ENCODE measurements around the gene ZNF775. TPM values are rescaled to one million over a fixed set of nuclear protein-coding genes. Genes with fewer than 3 reads are reported as not detected.

The ZNF775 gene
- total RNA-seq, 1 experiment from 2014 or later = 1.7 TPM

GRCh38 chr7:150373049-150373801 is 5.9 kb upstream of the ZNF775 start:
- TSS peak; percentile 11 for BruUV-seq (replicated peaks)
- POLR2A ChIA-PET = interaction anchor here (1.1 kb wide), 1 partner anchor 32 kb away, joined by 3 read pairs; a partner anchor contains a TSS
- H3K36me3 Mint-ChIP-seq (ENCODE audit: insufficient read depth, unreplicated experiment) = peaks cover 35% of the 10 kb centered on the region

DNA sequence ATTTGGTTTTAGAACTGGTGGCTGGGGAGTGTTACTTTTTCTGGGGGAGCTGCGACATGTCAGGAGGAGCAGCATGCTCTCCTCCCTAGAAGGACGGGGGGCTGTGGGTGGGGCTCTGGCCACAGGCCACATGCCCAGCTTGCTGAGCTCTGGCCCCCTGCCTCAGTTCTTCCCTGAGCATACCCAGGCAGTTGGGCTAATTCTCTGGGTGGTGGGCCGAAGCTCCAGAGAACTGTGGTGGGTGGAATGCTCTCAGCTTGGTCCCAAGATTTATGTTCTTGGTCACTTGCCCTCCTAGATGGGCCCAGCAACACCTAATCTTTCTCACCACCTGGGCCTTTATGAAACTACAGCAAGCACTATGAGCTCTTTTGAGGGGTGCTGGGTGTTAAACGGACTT is 5.1 kb upstream of the ZNF775 start:
- Mint-ChIP-seq H3K36me3 (ENCODE audit: insufficient read depth, unreplicated experiment) (peaks cover 35% of the 10 kb centered on the region), H3K9me3 (ENCODE audit: unreplicated experiment) (no peaks in the 10 kb centered on the region), H3K4me3 (ENCODE audit: unreplicated experiment) (no peak overlapping the region), H3K27ac (ENCODE audit: low read depth, unreplicated experiment) (no peak overlapping the region), H3K4me1 (ENCODE audit: insufficient read depth, unreplicated experiment) (peaks cover 6% of the 10 kb centered on the region), H3K27me3 (ENCODE audit: insufficient read depth, unreplicated experiment) (no peaks in the 10 kb centered on the region)
- intact Hi-C loops (cut with micrococcal nuclease) = no loop called here
- no peak for TF ChIP-seq CTCF (IDR thresholded peaks at IDR 0.05; ENCODE audit: unreplicated experiment)
- CTCF ChIA-PET = interaction anchor here (0.5 kb wide), 1 partner anchor 38 kb away, joined by 3 read pairs; no protein-coding TSS in a partner anchor
- DNase-seq (ENCODE audit: unreplicated experiment) = no peak
- BruUV-seq (replicated peaks) = no TSS peak
- POLR2A ChIA-PET = interaction anchor here (1.1 kb wide), 1 partner anchor 31 kb away, joined by 3 read pairs; a partner anchor contains a TSS

More at GRCh38 chr7:150373049-150373801, 5.9 kb upstream of the ZNF775 start:
- DNase-seq (ENCODE audit: unreplicated experiment) = no peak
- Mint-ChIP-seq H3K4me1 (ENCODE audit: insufficient read depth, unreplicated experiment) (peaks cover 6% of the 10 kb centered on the region), H3K9me3 (ENCODE audit: unreplicated experiment) (no peaks in the 10 kb centered on the region), H3K27ac (ENCODE audit: low read depth, unreplicated experiment) (peak overlapping the region; percentile 67), H3K27me3 (ENCODE audit: insufficient read depth, unreplicated experiment) (no peaks in the 10 kb centered on the region), H3K4me3 (ENCODE audit: unreplicated experiment) (no peak overlapping the region)
- CTCF ChIA-PET = interaction anchor here (0.5 to 0.6 kb wide), 2 partner anchors 32 to 37 kb away, joined by 3 read pairs; a partner anchor contains a TSS
- intact Hi-C loops (cut with micrococcal nuclease) = no loop called here
- no peak for TF ChIP-seq CTCF (IDR thresholded peaks at IDR 0.05; ENCODE audit: unreplicated experiment)

DNA sequence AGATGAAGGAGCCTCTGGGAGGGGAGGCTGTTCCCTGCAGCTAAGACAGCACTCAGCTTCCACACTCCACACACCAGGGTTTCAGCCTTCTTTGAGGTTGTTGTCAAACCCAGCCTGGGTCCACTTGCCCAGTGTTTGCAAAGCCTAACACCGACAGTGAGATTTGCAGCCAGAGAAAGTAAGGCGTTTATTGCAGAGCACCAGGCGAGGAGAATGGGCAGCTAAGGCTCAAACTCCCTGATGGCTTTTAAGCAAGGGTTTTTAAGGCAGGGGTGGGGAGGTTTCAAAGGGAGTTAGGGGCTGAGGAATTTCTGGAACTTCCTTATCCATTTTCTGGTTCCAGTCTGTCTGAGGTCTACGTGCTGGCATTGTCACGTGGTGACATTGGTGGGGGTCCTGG is 4.7 kb upstream of the ZNF775 start:
- intact Hi-C loops (cut with micrococcal nuclease) = no loop called here
- POLR2A ChIA-PET = interaction anchor here (1.1 kb wide), 1 partner anchor 31 kb away, joined by 3 read pairs; a partner anchor contains a TSS
- H3K4me1 Mint-ChIP-seq (ENCODE audit: insufficient read depth, unreplicated experiment) = peaks cover 7% of the 10 kb centered on the region
- peaks cover 35% of the 10 kb centered on the region for H3K36me3 Mint-ChIP-seq (ENCODE audit: insufficient read depth, unreplicated experiment)
- no peak overlapping the region for H3K4me3 Mint-ChIP-seq (ENCODE audit: unreplicated experiment)
- no TSS peak for BruUV-seq (replicated peaks)
- H3K9me3 Mint-ChIP-seq (ENCODE audit: unreplicated experiment) = no peaks in the 10 kb centered on the region
- CTCF ChIA-PET = no interaction called here
- no peaks in the 10 kb centered on the region for H3K27me3 Mint-ChIP-seq (ENCODE audit: insufficient read depth, unreplicated experiment)
- no peak for TF ChIP-seq CTCF (IDR thresholded peaks at IDR 0.05; ENCODE audit: unreplicated experiment)
- DNase-seq (ENCODE audit: unreplicated experiment) = no peak
- no peak overlapping the region for H3K27ac Mint-ChIP-seq (ENCODE audit: low read depth, unreplicated experiment)

- intact Hi-C loops (cut with micrococcal nuclease) = no loop called here
- no peak for DNase-seq (ENCODE audit: unreplicated experiment)
- BruUV-seq (replicated peaks) = no TSS peak
- no peak overlapping the region for H3K4me3 Mint-ChIP-seq (ENCODE audit: unreplicated experiment)
- H3K4me1 Mint-ChIP-seq (ENCODE audit: insufficient read depth, unreplicated experiment) = peaks cover 21% of the 10 kb centered on the region
- peaks cover 27% of the 10 kb centered on the region for H3K36me3 Mint-ChIP-seq (ENCODE audit: insufficient read depth, unreplicated experiment)
- POLR2A ChIA-PET = no interaction called here
- H3K27ac Mint-ChIP-seq (ENCODE audit: low read depth, unreplicated experiment) = no peak overlapping the region
- TF ChIP-seq CTCF (IDR thresholded peaks at IDR 0.05; ENCODE audit: unreplicated experiment) = no peak
- CTCF ChIA-PET = interaction anchor here (0.6 kb wide), 1 partner anchor 887 kb away, joined by 3 read pairs; no protein-coding TSS in a partner anchor
- H3K9me3 Mint-ChIP-seq (ENCODE audit: unreplicated experiment) = no peaks in the 10 kb centered on the region
- no peaks in the 10 kb centered on the region for H3K27me3 Mint-ChIP-seq (ENCODE audit: insufficient read depth, unreplicated experiment)
These were observed 3.2 kb upstream of the ZNF775 start for GRCh38 chr7:150375662-150376521.

All from MCF 10A (cell line).